Esophagus squamous epithelium (tissue), 5 donors: ENCODE results near the gene KRTAP10-10. TPM values are rescaled to one million over a fixed set of nuclear protein-coding genes. Genes with fewer than 3 reads are reported as not detected.
"Not testable (repeated sequence)": the region's sequence is repeated elsewhere in the genome, so short reads cannot be mapped to it uniquely, and the experiment has no call there.

Experiments
- DNase-seq: peaks from one replicate; lab custom pipeline; 2025; lab: John Stamatoyannopoulos, UW
- H3K27ac ChIP-seq, 4 donors: fragments of 200-600 bp; sonication (generic); one replicate each; pipeline ENCODE4 v1.5.1; 2016 to 2019; ENCODE audit warnings: mild to moderate bottlenecking in 1 of 4
- H3K27me3 ChIP-seq, 4 donors: fragments of 200-600 bp; sonication (generic); 1 replicate in 3 of 4; 2 replicates in 1 of 4; pipeline versions ENCODE4 v1.5.1 to v1.6.0; 2017 to 2021; ENCODE audit warnings: antibody characterized with exemption in 1 of 4
- H3K36me3 ChIP-seq, 3 donors: fragments of 200-600 bp; sonication (generic); one replicate each; pipeline ENCODE4 v1.5.1; 2016 to 2019
- H3K4me1 ChIP-seq, 3 donors: fragments of 200-600 bp; sonication (generic); one replicate each; pipeline ENCODE4 v1.5.1; 2017 to 2019
- H3K4me3 ChIP-seq, 4 donors: fragments of 200-600 bp; sonication (generic); 1 replicate in 3 of 4; 2 replicates in 1 of 4; pipeline ENCODE4 v1.5.1; 2016 to 2019; ENCODE audit warnings: mild to moderate bottlenecking in 2 of 4, moderate library complexity in 1 of 4
- H3K9me3 ChIP-seq, 3 donors: fragments of 200-600 bp; sonication (generic); one replicate each; pipeline ENCODE4 v1.5.1; 2016 to 2019
- CTCF ChIP-seq, 6 experiments: fragments of 450-650 bp in 4 of 6; fragments of 200-600 bp in 2 of 6; sonication (generic) in 2 of 6; IDR thresholded peaks; one replicate each; pipeline ENCODE4 v1.5.1; 2016 to 2019; ENCODE audit warnings: antibody characterized with exemption in 6 of 6, mild to moderate bottlenecking in 4 of 6, moderate library complexity in 4 of 6
- POLR2A ChIP-seq, 4 donors: fragments of 450-650 bp; IDR thresholded peaks; one replicate each; pipeline ENCODE4 v1.6.1; 2017; ENCODE audit warnings: antibody characterized with exemption in 4 of 4, mild to moderate bottlenecking in 4 of 4, moderate library complexity in 3 of 4
- WGBS, 2 donors: methylation state at CpG; one replicate each; pipeline ENCODE4 v1.1.5; 2018; 5-methylcytosine and 5-hydroxymethylcytosine counted together
- intact Hi-C: fragments of 100-400 bp; cut with DNase I; formaldehyde crosslinking; loops from one replicate; pipeline ENCODE4 v1.15.0; 2022
- total RNA-seq, 4 donors: library from RNA; depleted of rRNA; stranded (reverse); fragments of >200 nt; gene quantifications; one replicate each; pipeline ENCODE4 v1.1.0, GENCODE V29; 2016
- donor health status: DM: yes; HTN: yes; CAD: no.

Gene KRTAP10-10
- total RNA-seq, 4 donors from 2014 or later: not detected

DNA sequence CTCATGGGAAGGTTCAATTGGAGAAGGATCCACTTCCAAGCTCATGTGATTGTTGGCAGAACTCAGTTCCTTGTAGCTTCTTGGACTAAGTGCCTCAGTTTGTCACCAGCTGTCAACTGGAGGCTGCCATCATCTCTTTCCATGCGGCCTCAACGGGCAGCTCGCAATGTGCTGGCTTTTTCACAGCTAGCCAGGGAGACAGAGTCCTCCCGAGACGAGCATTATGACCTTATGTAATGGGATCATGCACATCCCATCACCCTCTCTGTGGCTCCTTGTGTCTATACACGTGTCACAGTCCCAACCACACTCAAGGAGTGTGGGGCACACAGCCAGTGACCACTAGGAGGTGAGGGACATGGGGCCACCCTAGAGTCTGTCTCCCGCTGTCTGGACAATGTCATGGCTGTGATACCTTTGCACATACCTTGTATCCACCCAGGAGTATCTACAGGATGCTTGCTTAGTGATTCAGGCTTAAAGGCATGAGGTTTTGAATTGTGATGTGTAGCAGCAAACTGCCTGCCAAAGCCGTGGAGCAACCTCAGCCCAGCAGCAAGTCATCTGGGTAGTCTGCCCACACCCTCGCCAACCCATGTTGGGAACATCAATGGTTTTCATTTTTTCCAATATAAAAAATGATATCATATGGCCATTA lies 41.0 kb upstream of the KRTAP10-10 start:
- H3K4me1 ChIP-seq: peaks cover 0 to 15% (median 0%) of the 10 kb centered on the region in 3 donors
- no peaks in the 10 kb centered on the region for H3K9me3 ChIP-seq
- H3K36me3 ChIP-seq: no peaks in the 10 kb centered on the region
- H3K27me3 ChIP-seq: peaks cover 0 to 65% (median 0%) of the 10 kb centered on the region in 4 donors
- H3K27ac ChIP-seq: no peak overlapping the region
- intact Hi-C loops: no loop called here
- DNase-seq: no peak
- no peak overlapping the region for H3K4me3 ChIP-seq
- WGBS, 2 donors: 40 to 66% methylated on average over 4 to 9 of the region's 9 CpGs
- no peak for TF ChIP-seq CTCF (IDR thresholded peaks at IDR 0.05)
- no peak for TF ChIP-seq POLR2A (IDR thresholded peaks at IDR 0.05)

DNA sequence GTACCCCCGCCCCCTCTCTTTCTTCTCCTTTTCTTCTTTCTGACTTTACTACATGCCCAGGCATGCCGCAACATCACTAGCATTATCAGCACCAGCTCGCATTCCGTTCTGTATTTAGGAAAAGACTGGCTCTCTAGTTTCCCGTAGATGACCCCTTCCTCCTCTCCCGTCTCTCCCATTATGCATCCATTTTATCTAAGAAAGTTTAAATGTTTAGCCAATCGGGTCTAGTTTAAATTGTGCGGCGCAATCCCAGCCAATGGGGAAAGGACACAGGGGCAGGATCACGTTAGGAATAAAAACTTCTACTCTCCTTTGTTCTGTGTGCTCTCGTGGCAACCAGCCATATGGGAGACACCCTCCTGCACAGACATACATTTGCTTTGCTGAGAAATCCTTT lies 39.1 kb upstream of the KRTAP10-10 start:
- H3K27me3 ChIP-seq: peaks cover 0 to 65% (median 0%) of the 10 kb centered on the region in 4 donors
- 50 to 71% methylated on average over 11 of the region's 11 CpGs for WGBS, 2 donors
- intact Hi-C loops: no loop called here
- H3K9me3 ChIP-seq: no peaks in the 10 kb centered on the region
- DNase-seq: no peak
- no peaks in the 10 kb centered on the region for H3K4me1 ChIP-seq
- no peaks in the 10 kb centered on the region for H3K36me3 ChIP-seq
- TF ChIP-seq CTCF (IDR thresholded peaks at IDR 0.05): no peak
- TF ChIP-seq POLR2A (IDR thresholded peaks at IDR 0.05): no peak
- H3K4me3 ChIP-seq: no peak overlapping the region
- H3K27ac ChIP-seq: no peak overlapping the region

DNA sequence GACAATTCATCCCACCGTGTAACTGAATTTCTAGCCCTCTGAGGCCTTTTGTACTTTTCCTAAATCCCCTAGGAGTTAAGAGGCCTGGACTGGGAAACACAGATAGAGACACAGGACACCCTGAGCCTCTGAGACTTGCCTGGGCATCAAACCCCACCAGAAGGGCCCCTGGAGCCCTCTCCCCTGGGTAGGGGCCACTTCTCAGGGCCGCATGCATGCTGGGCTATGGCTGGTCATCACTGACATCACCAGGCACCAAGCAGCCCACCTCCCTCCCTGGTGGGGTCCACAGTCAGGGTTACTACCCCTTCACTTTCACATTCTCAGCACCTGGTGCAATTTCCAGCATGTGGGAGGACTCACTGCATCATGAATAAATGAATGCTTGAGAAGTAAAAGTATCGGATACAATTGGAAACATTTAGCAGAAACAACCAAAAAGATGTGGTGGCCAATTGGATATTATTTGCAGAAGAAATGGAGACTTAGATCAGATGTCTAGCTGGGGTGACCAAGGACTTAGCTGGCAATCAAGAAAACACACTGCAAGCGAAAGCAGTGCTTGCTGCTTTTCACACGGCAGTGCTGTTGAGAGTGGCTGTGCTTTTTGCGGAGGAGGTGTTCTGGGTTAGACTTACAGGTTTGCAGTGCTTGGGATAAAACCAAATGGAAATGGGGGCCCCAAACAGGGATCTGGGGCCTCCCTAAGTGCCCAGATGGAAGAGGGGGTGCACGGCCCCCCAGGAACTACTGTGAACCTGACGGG lies 37.7 kb upstream of the KRTAP10-10 start:
- H3K9me3 ChIP-seq: no peaks in the 10 kb centered on the region
- intact Hi-C loops: no loop called here
- TF ChIP-seq CTCF (IDR thresholded peaks at IDR 0.05) (no peak), POLR2A (IDR thresholded peaks at IDR 0.05) (no peak)
- WGBS, 2 donors: 82 to 92% methylated on average over 7 to 8 of the region's 8 CpGs
- H3K27me3 ChIP-seq: peaks cover 0 to 67% (median 0%) of the 10 kb centered on the region in 4 donors
- no peaks in the 10 kb centered on the region for H3K36me3 ChIP-seq
- H3K4me1 ChIP-seq: no peaks in the 10 kb centered on the region
- H3K4me3 ChIP-seq: no peak overlapping the region
- no peak overlapping the region for H3K27ac ChIP-seq
- DNase-seq: no peak

DNA sequence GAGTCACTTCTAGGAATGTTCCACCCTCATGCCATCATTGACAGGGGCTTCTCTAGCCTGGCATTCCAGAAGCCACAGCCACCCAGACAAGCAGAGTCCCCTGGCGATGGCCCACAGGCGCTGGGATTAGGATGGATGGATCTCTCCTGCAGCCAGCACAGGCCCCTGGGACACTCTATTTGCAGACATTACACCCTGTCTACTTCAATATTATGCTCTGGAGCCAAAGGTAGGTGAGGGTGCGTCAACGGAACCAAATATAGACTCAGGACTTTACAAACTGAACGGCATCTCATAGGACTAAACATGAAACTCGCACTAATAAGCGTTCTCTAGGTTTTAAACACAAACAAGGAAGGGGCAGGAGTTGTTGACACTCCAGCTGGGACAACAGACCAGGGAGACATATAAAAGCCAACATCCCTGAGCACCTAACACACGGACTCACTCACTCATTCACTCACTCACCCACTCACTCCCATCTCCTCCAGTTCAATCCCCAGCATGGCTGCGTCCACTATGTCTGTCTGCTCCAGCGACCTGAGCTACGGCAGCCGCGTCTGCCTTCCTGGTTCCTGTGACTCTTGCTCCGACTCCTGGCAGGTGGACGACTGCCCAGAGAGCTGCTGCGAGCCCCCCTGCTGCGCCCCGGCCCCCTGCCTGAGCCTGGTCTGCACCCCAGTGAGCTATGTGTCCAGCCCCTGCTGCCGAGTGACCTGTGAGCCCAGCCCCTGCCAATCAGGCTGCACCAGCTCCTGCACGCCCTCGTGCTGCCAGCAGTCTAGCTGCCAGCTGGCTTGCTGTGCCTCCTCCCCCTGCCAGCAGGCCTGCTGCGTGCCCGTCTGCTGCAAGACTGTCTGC lies 36.8 kb upstream of the KRTAP10-10 start, which contains the start of gene KRTAP10-7:
Gene KRTAP10-7 (plus strand): TSS at position 480 of the 861 bp plus-strand sequence. CDS start 25 bp downstream, at position 505.
- WGBS, 2 donors: 46 to 53% methylated on average over 8 to 14 of the region's 23 CpGs
- H3K4me1 ChIP-seq, DNase-seq, H3K27ac ChIP-seq, H3K4me3 ChIP-seq, intact Hi-C loops, H3K9me3 ChIP-seq, H3K36me3 ChIP-seq: not testable (repeated sequence)
- peaks cover 0 to 72% (median 0%) of the 10 kb centered on the region in 4 donors for H3K27me3 ChIP-seq

DNA sequence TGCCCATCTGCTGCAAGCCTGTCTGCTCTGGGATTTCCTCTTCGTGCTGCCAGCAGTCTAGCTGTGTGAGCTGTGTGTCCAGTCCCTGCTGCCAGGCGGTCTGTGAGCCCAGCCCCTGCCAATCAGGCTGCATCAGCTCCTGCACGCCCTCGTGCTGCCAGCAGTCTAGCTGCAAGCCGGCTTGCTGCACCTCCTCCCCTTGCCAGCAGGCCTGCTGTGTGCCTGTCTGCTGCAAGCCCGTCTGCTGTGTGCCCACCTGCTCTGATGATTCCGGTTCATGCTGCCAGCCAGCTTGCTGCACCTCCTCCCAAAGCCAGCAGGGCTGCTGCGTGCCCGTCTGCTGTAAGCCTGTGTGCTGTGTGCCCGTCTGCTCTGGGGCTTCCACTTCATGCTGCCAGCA lies 36.1 kb upstream of the KRTAP10-10 start:
- 35% methylated on average over 7 of the region's 10 CpGs; no CpG with 5 or more reads in 1 of the 2 donors for WGBS, 2 donors
- H3K27me3 ChIP-seq: peaks cover 0 to 70% (median 0%) of the 10 kb centered on the region in 4 donors

More for the DNA sequence above, 36.1 kb upstream of the KRTAP10-10 start:
- H3K4me3 ChIP-seq, H3K4me1 ChIP-seq, DNase-seq, H3K27ac ChIP-seq, H3K36me3 ChIP-seq, H3K9me3 ChIP-seq, intact Hi-C loops: not testable (repeated sequence)
- TF ChIP-seq CTCF (IDR thresholded peaks at IDR 0.05): peak in 1 of 6 experiments; percentile 32
